HG02678 (cell line): ENCODE results near the gene MIP.
A peak's percentile ranks its signal among the peaks of the same experiment; 100 is the strongest.
"Not testable (repeated sequence)": the region's sequence is repeated elsewhere in the genome, so short reads cannot be mapped to it uniquely, and the experiment has no call there.

Experiments used
- ATAC-seq: cut with Tn5 transposase; IDR thresholded peaks from one replicate; pipeline ENCODE4 v1.9.1; 2021; ENCODE audit warnings: mild to moderate bottlenecking, moderate library complexity; ENCODE audit not compliant: unreplicated experiment

The MIP gene

GRCh38 chr12:56454557-56454956 is at the start of gene MIP:
TSS of gene MIP (minus strand) at chr12:56454657. CDS start at chr12:56454613, 44 bp downstream.
- no peak for ATAC-seq

DNA sequence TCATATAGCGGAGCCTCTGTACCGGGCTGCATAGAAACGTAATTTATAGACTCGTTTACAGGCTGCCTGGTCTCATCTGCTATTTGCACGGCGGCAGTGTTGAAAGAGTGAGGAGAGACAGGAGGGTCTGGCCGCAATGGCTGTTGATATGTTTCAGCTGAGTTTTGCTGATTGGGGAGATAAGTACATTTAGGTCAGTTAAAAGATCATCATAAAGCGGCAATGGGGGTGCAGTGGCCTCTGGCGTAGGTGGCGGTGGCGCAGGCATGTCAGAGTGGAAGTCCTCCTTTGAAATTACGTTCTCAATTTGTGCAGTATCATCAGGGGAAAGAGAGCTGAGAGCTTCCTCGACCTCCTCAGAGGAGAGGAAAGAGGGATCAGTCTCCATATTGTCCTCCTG is 45.4 kb upstream of the MIP start:
- ATAC-seq = not testable (repeated sequence)

DNA sequence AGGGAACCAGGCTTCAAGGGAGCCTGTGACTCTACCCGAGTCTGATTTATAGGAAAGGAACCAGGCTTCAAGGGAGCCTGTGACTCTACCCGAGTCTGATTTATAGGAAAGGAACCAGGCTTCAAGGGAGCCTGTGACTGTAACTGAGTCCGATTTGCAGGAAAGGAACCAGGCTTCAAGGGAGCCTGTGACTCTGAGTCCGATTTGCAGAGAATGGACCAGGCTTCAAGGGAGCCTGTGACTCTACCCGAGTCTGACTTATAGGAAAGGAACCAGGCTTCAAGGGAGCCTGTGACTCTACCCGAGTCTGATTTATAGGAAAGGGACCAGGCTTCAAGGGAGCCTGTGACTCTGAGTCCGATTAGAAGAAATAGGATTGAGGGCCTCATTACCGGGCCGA is 45.0 kb upstream of the MIP start:
- ATAC-seq = not testable (repeated sequence)

DNA sequence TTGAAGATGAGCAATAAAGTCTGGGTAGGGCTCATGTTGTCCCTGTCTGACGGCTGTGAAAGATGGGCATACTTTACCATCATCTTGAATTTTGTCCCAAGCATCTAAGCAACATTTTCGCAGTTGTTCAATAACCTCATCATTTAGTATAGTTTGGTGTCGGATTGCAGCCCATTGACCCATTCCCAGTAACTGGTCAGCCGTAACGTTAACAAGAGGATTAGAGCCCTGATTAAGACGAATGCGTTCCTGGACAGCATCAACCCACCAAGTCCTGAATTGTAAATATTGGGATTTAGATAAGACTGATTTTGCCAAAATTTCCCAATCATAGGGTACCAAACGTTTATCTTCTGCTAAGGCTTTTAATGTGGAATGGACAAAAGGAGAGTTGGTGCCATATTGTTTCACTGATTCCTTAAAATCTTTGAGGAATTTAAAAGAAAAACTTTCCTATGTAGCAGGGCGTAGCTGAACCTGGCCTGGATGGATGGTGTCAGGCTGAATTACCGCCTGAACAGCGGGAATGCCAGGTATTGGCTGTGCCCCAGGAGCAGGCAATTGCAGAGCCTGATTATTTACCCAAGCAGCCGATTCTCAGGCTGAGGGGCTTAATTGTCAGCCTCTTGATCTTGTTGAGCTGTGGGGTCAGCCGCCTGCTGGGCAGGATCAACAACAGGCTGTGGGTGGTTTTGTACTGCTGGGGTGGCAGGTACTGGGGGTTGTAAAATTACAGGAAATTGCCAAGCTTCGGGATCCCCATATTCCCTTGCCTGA is 43.9 kb upstream of the MIP start:
- not testable (repeated sequence) for ATAC-seq

DNA sequence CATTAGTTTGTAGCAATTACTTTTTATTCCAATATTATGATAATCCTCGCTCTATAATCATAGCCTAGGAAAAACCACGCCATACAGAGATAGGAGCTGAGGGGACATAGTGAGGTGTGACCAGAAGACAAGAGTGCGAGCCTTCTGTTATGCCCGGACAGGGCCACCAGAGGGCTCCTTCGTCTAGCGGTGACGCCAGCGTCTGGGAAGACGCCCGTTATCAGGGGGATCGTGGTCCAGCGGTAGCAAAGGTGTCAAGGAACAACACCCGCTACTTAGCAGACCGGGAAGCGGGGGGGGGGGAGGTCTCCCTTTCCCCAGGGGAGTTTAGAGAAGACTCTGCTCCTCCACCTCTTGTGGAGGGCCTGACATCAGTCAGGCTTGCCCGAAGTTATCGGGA is 42.2 kb upstream of the MIP start:
- not testable (repeated sequence) for ATAC-seq

GRCh38 chr12:56494481-56494880 is 40.0 kb upstream of the MIP start:
- not testable (repeated sequence) for ATAC-seq

DNA sequence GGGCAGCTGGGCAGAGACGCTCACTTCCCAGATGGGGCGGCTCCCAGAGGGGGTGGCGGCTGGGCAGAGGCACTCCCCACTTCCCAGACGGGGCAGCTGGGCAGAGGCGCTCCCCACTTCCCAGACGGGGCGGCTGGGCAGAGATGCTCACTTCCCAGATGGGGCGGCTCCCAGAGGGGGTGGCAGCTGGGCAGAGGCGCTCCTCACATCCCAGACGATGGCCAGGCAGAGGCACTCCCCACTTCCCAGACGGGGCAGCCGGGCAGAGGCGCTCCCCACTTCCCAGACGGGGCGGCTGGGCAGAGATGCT is 39.6 kb upstream of the MIP start:
- ATAC-seq = not testable (repeated sequence)

GRCh38 chr12:56493409-56494105 is 39.1 kb upstream of the MIP start:
- ATAC-seq = not testable (repeated sequence)

GRCh38 chr12:56490360-56490759 is 35.9 kb upstream of the MIP start:
- no peak for ATAC-seq

GRCh38 chr12:56488041-56488955 is 33.8 kb upstream of the MIP start, which contains the start of gene GLS2:
TSS of gene GLS2 (minus strand) at chr12:56488161. CDS start at chr12:56488118, 43 bp downstream.
- ATAC-seq = peak; percentile 91

- ATAC-seq = peak; percentile 17
Measured at GRCh38 chr12:56487448-56488040, 33.1 kb upstream of the MIP start.

GRCh38 chr12:56486694-56487093 is 32.2 kb upstream of the MIP start:
- ATAC-seq = no peak

DNA sequence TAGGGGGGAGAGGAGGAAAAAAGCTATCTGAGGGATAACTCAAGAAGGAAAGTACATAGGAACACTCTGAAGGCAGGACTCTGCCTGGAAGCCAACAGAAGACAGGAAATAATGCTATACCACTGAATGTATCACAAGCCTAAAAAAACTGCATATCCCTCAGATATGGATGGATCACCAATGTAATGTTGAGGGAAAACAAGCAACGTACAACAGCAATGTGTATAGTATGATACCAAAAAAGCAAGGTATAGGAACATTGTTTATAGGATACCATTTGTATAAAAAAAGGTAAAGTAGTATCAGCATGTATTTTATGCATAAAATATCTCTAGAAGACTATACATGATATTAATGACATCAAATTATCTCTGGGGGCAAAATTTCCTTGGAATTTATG is 30.1 kb upstream of the MIP start:
- no peak for ATAC-seq

DNA sequence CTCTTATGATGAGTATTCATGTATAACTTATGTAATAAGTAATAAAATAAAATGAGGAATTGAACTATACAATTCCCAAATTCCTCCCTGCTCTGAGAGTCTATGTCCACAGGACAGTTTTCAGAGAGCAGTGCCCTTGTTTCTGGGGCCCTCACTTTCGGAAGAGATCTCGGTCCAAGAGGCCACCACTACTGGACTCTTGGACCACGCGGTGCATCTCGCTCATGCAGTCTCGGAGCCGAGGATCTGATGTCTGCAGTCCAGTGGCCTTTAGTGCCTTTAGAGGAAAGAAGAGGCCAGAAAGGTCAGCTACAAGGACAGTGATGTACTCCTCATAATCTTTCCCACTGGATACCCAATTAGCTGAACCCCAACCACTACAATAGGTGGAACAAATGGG is 25.2 kb upstream of the MIP start:
- no peak for ATAC-seq

DNA sequence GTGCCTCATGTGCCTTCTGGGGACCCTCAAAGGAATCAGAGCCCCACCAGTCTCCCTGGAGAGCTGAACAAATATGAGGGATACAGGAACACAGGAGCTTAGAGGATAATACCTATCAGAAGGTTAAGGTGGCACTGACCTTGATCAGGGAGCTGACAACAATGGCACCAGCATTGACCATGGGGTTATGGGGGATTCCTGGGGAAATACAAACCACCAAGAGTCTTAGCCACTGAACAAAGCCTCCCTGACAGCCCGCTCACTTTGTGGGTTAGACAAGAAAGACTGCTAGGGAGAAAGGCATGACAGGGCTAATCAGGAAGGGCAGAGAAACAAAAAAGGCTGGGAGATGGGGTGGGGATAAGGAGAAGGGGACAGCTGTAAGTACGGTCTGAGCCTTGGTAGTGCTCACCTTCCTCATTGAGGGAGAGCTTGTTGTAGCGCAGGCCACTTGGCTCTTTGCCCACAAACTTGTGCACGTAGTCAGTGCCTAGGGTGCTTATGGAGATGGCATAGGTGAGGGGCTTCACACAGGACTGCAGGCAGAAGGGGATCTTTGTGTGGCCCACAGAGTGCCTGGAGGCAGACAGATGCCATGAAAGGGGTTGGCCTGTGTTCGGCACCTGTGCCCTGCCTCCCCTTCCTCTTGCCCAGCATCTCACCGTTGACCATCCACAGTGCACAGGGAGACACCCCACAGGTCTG is 23.2 kb upstream of the MIP start:
- ATAC-seq = no peak

- no peak for ATAC-seq
Measured at GRCh38 chr12:56476972-56477432, 22.5 kb upstream of the MIP start.

DNA sequence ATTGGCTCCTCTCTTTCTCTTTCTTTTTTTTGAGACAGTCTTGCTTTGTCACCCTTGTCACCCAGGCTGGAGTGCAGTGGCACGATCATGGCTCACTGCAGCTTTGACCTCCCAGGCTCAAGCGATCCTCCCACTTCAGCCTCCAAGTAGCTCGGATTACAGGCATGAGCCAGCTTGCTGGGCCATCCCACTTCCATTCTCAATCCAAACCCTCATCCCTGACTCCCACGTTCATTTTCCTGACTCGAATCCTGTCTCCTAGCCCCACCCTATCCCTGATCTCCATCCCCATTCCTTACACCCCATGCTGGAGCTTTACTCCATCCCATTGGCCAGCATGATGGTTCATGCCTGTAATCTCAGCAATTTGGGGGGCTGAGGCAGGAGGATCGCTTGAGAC is 21.7 kb upstream of the MIP start:
- ATAC-seq = no peak

- ATAC-seq = no peak
Measured at GRCh38 chr12:56474389-56474788, 19.9 kb upstream of the MIP start.

DNA sequence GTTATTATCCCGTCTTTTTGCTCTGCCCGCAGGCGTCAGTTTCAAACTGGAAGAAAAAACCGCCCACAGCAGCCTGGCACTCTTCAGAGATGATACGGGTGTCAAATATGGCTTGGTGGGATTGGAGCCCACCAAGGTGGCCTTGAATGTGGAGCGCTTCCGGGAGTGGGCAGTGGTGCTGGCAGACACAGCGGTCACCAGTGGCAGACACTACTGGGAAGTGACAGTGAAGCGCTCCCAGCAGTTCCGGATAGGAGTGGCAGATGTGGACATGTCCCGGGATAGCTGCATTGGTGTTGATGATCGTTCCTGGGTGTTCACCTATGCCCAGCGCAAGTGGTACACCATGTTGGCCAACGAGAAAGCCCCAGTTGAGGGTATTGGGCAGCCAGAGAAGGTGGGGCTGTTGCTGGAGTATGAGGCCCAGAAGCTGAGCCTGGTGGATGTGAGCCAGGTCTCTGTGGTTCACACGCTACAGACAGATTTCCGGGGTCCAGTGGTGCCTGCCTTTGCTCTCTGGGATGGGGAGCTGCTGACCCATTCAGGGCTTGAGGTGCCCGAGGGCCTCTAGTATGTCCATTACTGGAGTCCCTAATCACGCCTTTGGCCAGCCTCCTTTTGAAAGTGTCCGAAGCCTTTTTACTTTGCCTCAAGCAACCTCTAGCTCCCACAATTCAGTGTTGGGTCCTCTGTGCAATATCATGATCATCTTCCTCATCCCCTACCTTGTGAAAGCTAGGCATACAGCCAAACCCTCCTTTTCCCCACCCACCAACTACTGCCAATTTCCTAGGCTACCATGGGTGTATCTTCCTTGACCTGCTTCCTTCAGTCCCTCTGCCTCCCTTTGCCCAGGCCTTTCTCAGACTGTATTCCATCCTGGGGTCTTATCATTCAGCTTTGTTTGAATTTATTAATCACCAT is 14.8 kb upstream of the MIP start:
- no peak for ATAC-seq
